Prostate gland (tissue), 2 donors: ENCODE results near the gene ENO2.

Experiments
- CTCF ChIP-seq, 4 experiments: fragments of 200-600 bp in 2 of 4; fragments of 450-650 bp in 2 of 4; sonication (generic) in 2 of 4; IDR thresholded peaks; 1 replicate in 3 of 4; 2 replicates in 1 of 4; pipeline ENCODE4 v1.5.1; 2016 to 2019; ENCODE audit warnings: antibody characterized with exemption in 4 of 4, mild to moderate bottlenecking in 2 of 4, moderate library complexity in 2 of 4
- POLR2A ChIP-seq: fragments of 450-650 bp; IDR thresholded peaks from one replicate; pipeline ENCODE4 v1.6.1; 2016; ENCODE audit warnings: antibody characterized with exemption, mild to moderate bottlenecking

- TF ChIP-seq POLR2A (no peak), CTCF (IDR thresholded peaks at IDR 0.05) (no peak)
Measured at GRCh38 chr12:6916426-6917200, 2.2 kb downstream of the ENO2 start.
